Stimulated activated CD8-positive, alpha-beta memory T cell treated with anti-CD3 and anti-CD28 coated beads, Interleukin-15, amount 100 ng/mL, for 24 hours (primary cell): ENCODE measurements around the gene LAPTM4A.
"Not testable (repeated sequence)": the region's sequence is repeated elsewhere in the genome, so short reads cannot be mapped to it uniquely, and the experiment has no call there.

ENCODE experiments used
- DNase-seq: peaks from one replicate; pipeline ENCODE4 v3.0.0-alpha.2; 2020; ENCODE audit warnings: low read depth

Gene LAPTM4A

DNA sequence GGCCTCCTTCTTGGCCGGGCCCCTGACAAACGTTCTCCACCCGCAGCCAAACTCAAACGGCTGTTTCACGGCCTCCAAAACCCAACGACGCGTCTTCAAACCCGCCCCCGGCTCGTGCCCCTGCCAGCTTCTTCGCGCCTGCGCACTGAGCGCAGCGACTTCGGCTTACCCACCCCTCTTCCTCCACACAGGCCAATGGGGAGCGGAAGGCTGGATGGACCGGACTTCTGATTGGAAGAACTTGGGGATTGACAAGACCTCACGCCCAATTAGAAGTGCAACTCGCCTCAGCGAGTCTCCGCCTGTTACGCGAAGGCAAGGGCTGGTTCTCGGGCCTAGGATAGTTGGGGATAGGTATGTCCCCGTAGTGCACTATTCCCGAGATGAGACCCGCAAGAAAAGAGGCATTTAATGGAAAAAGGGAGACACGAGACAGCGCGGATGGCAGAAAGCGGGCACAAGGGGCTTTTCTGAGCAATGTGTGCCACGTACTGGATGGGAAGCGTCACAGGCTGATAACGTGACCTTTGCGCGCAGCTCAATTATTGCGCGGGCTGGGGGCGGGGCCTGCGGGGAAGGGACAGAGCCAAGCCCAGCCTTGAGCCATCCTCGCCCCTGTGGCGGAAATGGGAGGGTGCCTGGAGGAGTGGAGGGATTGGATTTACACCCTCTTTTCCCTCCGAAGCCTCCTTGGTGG lies at the start of gene LAPTM4A:
LAPTM4A (minus strand) TSS at position 97 of the 697 bp plus-strand sequence. CDS start 108 bp downstream, outside the sequence.
- DNase-seq: peak; percentile 93

DNA sequence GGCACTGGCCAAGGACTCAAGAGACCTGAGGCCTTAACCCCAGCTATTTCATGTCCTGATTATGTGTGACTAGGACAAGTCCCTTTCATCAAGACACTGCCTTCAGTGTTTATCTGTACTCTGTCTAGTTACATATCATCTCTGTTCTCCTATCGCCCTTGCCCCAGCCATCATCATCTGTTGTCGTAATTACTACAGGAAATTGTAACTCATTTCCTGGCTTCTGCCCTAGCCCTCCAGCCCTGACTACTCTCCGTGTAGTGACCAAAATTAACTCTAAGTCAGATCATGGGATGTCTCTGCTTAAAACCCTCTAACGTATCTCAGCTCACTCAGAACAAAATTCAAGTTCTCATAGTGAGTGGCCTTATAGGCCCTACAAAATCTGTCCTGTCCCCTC lies 49.3 kb upstream of the LAPTM4A start:
- DNase-seq: no peak

DNA sequence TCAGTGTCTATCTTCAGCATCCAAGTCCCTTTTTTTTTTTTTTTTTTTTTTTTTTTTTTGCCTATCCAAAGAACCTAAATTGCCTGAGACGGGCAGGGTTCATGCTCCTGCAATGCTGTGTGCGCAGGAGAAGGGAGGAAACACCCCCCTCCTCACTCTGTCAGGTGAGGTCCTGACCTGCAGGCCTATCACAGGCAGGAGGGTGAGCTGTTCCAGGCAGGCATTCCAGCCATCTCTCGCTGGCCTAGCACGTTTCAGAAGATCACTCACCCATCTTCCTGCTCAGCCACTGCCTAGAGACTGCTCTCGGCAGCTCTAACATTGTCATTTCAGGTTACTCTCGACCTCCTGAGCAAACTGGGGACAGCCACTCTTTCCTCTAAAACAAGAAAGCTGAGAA lies 48.4 kb upstream of the LAPTM4A start:
- no peak for DNase-seq

DNA sequence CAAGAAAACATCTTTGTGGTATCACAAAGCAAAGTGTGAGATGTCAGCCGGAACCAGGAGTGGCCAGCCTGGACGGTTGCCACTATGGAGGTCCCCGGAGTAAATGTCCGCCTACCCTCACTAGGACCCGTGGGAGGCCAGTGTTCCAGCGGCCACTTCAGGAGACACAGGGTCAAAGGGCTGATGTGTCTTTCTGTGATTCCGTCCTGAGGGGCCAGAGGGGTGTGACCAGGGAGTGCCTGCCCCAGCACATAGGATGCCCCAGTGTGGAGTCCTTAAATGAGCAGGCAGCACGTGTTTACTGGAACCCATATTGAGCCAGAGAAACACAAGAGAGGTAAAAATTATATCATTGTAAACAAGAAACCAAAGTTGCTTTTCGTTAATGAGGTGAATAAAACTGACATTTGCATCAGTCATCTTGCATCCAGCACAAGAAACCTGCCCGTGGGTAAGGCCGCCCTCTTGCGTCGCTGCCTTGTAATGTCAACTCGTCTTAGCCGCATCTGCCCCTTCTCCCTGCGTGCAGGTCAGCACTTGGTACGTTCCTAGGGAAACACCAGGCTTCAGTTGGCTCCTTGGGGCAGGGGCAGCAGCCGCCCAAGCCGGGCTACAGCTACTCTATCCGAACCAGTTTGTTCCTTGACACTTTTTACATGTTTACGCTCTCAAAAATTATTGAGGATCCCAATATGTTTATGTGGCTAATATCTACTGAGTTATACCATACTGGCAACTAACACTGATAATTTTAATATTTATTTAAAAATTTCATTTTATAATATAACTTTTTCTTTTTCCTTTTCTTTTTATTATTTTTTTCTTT lies 46.7 kb upstream of the LAPTM4A start:
- DNase-seq: peak; percentile 49

DNA sequence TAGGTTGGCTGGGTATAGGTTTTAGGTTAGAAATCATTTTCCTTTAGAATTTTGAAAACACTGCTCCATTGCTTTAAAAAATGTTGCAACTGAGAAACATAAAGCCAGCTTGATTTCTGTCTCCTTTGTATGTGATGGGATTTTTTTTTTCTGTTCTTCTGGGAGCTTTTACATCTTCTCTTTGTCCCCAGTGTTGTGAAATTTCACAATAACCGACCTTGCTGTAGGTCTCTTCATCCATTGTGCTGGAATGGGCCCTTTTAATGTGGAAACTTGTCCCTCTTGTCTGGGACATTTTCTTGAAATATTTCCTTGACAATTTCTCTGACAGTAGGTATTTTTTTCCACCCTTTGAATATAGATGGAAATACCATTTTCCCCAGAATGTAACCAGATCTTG lies 44.0 kb upstream of the LAPTM4A start:
- no peak for DNase-seq

DNA sequence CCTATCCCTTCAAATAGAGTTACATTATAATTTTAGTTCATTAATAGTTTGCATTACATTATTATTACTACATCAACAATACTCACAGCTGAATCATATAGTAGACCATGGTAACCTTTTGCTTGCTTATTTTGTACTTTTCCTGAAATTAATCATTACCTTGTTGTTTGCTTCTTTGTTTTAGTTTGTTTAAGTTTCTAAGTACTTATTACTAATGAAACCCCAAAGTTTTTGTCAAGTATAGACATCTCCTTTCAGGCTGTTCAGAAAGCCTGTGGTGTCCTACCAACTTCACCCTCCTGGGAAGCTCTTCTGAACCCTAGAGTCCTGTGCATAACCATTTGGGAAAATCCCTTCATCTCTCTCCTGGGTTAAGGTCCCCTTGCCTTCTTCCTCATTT lies 43.5 kb upstream of the LAPTM4A start:
- no peak for DNase-seq

DNA sequence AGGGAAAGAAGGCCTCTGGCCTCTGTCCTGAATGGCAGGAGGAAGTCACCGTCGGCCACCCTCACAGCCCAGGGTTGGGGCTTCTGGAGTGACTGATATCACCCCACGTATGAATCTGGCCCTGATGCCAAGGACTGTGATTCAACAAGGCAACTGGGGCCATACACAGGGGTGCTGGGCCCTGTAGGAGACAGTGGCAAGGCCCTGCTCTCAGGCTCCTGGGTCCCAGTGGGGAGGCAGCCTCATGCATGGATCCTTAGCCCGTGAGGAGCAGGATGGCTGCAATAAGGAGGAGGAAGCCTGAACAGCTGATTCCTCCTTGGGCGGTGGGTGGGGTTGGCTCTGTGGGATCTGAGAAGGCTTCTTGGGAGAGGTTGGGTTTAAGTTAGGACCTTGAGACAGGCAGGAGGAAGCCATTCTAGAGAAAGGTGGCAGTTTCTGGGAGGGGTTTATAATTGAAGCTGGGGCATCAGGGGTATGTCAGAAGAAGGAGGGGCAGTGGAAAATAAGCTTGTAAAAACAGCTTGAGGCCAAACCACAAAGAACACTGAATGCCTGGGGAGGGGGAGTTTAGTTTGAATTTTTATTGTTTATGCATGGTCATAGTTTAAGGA lies 42.8 kb upstream of the LAPTM4A start:
- no peak for DNase-seq

DNA sequence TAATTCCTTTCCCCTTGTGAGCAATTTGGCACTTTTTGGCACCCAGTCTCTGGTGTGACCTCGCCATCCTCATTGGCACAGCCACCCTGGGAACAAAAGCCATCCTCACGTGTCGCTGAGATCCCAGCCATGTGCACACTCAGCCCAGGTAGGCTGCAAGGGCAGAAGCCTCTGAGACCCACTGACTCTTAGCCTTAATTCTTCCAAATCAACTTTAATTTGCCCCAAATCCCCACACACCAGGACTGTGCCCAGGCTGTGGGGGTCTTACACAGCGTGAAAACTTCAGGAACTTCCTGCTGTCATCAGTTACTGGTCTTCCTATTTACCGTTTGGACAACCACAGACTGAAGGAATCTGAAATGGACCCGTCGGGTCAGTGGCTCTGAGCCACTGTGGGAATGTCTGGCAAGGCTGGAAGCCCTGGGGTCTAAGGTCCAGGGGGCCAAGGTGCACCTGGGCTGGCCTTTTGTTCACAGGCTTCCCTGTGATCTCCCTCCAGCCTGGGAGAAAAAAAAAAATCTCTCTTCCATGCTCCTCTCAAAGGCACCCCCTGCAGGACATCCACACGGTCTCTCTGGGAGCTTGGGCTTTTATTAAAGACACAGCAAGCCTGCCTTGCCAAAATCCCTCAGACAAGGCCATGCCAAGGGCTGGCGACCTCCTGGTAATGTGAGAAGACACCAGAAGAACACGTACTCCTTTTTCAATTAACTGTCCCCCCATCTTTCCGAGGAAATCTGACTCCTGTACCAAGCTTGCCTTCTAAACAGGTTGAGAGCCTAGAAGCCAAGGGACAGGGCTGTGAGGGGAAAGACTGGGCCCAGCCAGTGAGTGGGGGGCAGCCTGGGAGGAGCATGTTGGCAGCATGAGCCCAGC lies 42.1 kb upstream of the LAPTM4A start:
- DNase-seq: no peak

DNA sequence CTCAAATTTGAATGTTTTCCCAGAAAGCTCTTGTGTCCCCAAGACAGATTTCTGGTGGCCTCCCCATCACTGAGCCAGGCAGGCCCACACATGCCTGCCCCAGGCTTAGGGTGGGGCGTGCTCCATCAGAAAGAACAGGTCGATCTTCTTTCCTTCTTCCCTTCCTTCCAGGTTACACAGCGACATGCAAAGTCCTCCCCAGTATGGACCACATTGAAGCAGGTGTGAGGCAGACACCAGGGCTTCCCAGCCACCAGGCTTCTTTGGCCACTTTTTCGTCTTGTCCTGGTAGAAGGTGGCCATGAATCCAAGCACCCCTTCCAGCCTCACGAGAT lies 41.4 kb upstream of the LAPTM4A start:
- DNase-seq: no peak

DNA sequence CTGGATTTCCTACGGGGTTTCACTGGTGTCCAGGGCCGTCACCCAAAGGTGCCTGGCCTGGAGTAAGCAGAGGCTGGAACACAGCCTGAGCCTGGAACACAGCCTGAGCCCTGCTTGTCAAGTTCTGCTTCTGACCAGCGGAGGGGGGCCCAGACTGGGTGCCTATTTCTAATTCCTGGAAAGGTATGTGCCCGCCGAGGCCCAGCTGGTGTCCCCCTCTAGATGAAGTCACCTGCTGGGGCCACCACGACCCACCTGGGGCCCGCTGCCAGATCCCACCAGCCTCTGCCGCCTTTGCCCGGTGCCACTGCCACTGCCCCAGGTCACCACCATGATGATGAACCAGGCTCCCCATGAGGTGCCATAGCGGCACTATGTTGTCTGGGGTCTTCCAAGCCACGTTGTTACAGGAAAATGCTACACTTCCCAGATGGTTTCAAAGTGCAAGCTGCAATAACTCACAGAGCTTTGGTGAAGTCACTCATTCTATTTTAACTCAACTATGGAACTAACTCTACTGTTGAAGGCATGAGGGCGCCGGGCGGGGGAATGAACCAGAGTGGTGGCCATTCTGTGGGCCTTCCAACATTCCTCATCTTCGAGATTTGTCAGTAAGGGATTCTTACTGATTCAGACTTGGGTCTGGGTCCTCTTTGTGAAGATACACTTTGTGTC lies 40.9 kb upstream of the LAPTM4A start:
- DNase-seq: no peak

DNA sequence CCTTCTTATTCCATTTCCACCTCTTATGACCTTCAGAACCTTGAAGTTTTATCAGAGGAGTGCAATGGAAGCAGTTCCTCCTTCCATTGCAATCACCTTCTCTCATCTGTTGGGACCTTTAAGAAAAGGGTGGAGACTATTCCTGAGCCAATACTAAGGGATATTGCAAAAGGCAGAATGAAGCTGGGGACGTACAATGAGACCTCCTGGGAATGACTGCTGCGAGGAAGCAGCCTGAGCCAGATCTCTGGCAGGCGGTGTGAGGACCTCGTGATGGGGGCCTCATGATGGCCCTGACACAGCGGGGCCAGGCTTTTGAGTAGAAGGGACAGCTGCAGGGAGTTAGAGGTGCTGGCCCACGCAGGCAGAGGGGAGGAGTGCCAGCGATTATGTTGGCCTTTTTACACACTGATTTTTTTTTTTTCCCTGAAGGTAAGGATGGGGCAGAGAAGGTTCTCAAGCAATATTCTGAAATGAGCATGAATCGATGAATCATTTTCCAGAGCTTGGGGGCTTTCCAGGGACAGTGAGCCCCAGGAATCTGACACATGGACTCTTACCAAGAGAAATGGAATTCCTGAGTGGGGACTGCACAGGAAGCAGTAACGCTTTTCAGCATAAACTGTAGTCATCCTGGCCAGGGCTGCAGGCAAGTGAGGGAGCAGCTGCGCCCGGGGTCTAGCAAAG lies 40.0 kb upstream of the LAPTM4A start:
- no peak for DNase-seq

DNA sequence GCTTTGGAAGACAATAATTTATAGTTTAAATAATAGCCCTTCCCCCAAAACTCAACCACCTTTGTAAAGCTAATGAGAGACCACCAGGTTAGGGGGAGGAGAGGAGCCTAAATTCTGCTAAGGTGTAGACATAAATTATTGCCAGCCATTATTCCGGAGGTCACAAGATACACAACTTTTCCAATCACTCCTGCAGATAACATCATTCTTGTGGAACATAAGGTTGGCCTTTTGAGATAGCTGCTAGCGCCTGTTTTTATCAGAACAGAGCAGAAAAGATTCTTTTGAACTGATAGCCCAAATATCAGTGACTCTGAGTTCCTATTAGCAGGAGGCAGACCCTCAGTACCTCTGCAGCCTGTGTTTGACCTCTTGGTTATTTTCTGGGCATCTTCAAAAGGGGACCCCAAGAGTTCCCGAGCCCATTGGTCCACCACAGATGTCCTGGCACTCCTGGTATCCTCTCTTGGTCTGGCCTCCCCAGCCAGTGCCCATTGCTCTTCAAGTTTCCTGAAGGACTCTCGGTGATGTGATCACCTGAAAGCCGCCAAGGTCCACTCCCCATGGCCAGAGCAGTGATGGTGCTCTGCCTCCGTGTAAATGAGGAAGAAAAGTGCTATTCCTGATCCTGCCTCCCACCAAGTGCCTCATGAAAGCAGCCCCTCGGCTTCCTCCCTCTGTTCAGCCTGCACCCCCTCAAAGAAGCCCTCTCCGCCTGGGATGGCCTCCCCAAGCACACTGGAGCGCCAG lies 38.5 kb upstream of the LAPTM4A start:
- DNase-seq: no peak

DNA sequence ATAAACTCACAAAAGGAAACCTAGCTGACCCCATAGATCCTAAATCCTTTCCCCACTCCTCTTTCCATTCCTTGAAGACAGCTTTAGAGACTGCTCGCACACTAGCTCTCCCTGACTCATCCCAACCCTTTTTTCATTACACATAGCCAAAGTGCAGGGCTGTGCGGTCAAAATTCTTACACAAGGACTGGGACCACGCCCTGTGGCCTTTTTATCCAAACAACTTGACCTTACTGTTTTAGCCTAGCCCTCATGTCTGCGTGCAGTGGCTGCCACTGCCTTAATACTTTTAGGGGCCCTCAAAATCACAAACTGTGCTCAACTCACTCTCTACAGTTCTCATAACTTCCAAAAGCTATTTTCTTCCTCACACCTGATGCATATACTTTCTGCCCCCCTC lies 34.5 kb upstream of the LAPTM4A start:
- DNase-seq: not testable (repeated sequence)

DNA sequence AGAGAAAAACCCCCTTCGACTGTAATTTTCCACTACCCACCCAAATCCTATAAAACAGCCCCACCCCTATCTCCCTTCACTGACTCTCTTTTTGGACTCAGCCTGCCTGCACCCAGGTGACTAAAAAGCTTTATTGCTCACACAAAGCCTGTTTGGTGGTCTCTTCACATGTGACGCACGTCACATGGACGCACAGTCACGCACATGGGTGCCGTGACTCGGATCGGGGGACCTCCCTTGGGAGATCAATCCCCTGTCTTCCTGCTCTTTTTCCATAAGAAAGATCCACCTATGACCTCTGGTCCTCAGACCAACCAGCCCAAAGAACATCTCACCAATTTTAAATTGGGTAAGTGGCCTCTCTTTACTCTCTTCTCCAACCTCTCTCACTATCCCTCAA lies 31.4 kb upstream of the LAPTM4A start:
- not testable (repeated sequence) for DNase-seq

DNA sequence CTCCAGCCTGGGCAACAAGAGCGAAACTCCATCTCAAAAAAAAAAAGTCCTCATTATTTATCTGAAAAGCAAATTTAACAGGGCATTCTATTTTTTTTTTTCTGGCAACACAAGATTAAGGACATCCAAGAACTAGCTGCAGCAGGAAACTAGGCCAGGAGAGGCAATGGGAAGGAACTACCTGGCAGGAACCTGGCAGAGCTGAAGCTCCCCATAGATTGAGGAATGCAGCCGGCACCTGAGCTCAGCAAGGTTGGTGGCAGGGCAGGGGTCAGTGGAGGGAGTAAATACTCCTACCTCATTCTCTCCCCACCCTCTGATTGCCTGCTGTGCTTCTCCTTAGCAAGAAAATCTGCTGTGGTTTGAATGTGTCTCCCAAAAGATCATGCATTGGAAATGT lies 30.4 kb upstream of the LAPTM4A start:
- no peak for DNase-seq

DNA sequence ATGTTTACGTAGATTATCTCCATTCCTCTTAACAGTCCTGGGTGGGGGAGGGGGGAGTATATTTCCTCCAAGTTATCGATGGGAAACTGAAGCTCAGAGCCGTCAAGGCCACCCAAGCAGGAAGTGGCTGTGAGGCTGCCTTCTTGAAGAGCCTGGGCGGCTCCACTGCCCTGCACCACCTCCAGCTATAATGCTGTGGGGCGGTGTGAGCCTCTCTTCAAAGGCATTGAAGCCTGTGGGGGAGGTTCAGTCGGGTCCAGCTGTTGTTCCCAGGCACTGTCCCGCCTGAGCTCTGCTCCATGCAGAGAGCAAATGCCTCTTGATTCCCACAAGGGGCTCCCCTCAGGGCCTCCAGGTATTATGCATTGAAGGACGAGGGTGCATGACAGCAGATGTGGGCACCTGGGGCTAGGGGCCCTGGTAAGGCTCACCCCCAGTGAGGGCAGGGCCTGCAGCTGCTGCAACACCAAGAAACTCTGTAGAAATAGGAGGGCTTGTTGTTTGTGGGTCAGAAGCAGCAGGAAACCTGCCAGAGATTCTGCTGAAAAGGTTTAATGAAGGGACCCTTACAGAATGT lies 29.5 kb upstream of the LAPTM4A start:
- DNase-seq: no peak

DNA sequence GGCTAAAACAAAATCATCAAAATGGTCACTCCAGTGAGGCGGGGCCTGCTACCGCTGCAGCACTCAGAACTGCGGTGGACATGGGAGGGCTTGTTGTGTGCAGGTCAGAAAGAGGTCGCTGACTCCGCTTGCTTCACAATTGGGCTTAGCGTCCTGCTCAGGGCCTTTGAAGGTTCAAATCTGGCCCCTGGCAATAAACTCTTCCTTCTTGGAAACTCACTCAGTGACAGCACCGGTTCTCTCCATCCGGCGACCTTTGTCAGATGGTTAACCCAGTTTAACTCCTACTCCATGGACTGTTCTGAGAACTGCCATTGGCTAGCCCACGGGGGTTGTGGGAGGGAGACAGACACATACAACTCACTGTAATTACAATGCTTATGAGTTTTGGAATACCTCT lies 29.0 kb upstream of the LAPTM4A start:
- DNase-seq: no peak

DNA sequence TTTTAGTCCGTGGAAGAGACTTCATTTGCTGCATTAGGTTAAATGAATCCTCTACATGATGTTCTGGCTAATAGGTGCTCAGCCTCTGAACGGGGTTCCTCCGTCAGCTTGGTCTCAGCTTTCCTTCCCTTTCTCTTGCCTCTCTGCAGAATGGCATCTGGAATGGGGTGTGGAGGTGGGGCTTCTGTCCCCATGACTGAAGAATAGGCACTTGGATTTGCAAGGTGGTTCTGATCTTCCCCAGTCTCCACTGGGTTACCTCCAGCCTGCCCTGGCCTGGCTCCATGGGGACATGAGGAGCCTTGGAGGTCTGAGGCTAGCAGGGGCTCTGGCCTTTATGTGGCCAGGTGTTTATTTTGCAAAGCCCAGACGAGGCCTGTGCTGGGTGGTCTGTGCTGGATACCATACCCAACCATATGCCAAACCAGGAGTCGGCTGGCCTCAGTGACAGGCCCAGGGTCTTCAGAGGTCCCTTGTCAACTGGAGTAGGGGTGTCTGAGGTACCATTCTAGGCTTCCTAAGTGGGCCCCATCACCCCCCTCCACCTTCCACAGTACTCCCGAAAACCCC lies 28.2 kb upstream of the LAPTM4A start:
- no peak for DNase-seq

DNA sequence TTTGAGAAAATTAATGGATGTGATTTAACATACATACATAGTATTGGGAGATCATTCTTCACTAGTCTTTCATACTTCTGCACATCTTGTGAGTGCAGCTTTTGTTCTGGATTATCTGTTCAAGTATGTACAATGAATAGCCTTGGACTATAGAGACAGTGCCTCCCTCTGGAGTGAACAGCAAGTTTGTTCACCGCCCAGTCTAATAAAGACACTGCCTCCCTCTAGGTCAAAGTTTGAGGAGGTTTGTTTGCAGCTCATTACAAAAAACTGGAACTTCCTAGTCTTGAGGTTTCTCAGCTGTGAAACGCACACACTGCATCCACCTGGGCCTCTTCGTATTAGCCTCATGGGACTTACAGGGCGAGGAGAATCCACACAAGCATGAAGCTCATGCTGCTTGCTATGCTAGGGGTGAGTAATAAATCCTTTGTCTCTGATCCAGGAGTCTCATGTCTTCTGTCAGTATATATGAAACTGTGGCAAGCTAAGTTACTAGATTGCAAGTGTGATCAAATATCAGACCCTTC lies 26.0 kb upstream of the LAPTM4A start:
- no peak for DNase-seq
